HEK293T (cell line): ENCODE measurements around the gene SOST.

ENCODE experiments used
- ARNT ChIP-seq: fragments of 450-650 bp; IDR thresholded peaks from 2 replicates; pipeline ENCODE4 v1.6.1; 2017; ENCODE audit warnings: mild to moderate bottlenecking
- BHLHE40 ChIP-seq: fragments of 450-650 bp; IDR thresholded peaks from 2 replicates; pipeline ENCODE4 v1.6.1; 2016; ENCODE audit warnings: mild to moderate bottlenecking, moderate library complexity, borderline replicate concordance
- FOXA1 ChIP-seq: fragments of 450-650 bp; IDR thresholded peaks from 2 replicates; pipeline ENCODE4 v1.6.1; 2016; ENCODE audit warnings: mild to moderate bottlenecking
- FOXK2 ChIP-seq: fragments of 450-650 bp; IDR thresholded peaks from 2 replicates; pipeline ENCODE4 v1.6.1; 2016; ENCODE audit warnings: mild to moderate bottlenecking
- FOXM1 ChIP-seq: fragments of 450-650 bp; IDR thresholded peaks from 2 replicates; pipeline ENCODE4 v1.6.1; 2017; ENCODE audit warnings: mild to moderate bottlenecking, borderline replicate concordance
- HDGF ChIP-seq: fragments of 450-650 bp; IDR thresholded peaks from 2 replicates; pipeline ENCODE4 v1.6.1; 2017; ENCODE audit warnings: antibody characterized with exemption, borderline replicate concordance
- L3MBTL2 ChIP-seq: fragments of 450-650 bp; conservative IDR thresholded peaks from 2 replicates; pipeline ENCODE4 v1.6.1; 2016; ENCODE audit warnings: mild to moderate bottlenecking
- LEF1 ChIP-seq: fragments of 450-650 bp; IDR thresholded peaks from 2 replicates; pipeline ENCODE4 v1.6.1; 2017; ENCODE audit warnings: mild to moderate bottlenecking, borderline replicate concordance
- SUZ12 ChIP-seq: fragments of 450-650 bp; IDR thresholded peaks from 2 replicates; pipeline ENCODE4 v1.6.1; 2016; ENCODE audit warnings: mild to moderate bottlenecking
- TARDBP ChIP-seq: fragments of 450-650 bp; IDR thresholded peaks from 2 replicates; pipeline ENCODE4 v1.6.1; 2016

- TF ChIP-seq BHLHE40 (no peak), HDGF (no peak), FOXA1 (no peak), FOXM1 (no peak), TARDBP (no peak), LEF1 (no peak), SUZ12 (no peak), L3MBTL2 (no peak), ARNT (no peak), FOXK2 (no peak)
Observed at GRCh38 chr17:43706235-43706634, 52.4 kb downstream of the SOST start.
